ENCODE measurements around the gene SPAG9. TPM values are rescaled to one million over a fixed set of nuclear protein-coding genes. Genes with fewer than 3 reads are reported as not detected.
A peak's percentile ranks its signal among the peaks of the same experiment; 100 is the strongest.

SPAG9 gene
- total RNA-seq, 1 donor from 2014 or later, result 108 TPM

- H3K27ac ChIP-seq, result peak overlapping the region; percentile 58
- H3K4me1 ChIP-seq, result peaks cover 18% of the 10 kb centered on the region
- DNase-seq (no peak), ATAC-seq (peak in 1 of 2 donors; percentile 57)
- H3K36me3 ChIP-seq, result peaks cover 12% of the 10 kb centered on the region
- no peaks in the 10 kb centered on the region for H3K9me3 ChIP-seq
- intact Hi-C loops (cut with DNase I), result no loop called here
- TF ChIP-seq CTCF (IDR thresholded peaks at IDR 0.05), result no peak
- peak overlapping the region; percentile 19 for H3K4me3 ChIP-seq
- no peaks in the 10 kb centered on the region for H3K27me3 ChIP-seq (ENCODE audit: low read depth)
These were observed 90.9 kb downstream of the SPAG9 start for GRCh38 chr17:51029568-51030463.

- H3K4me1 ChIP-seq, result peaks cover 18% of the 10 kb centered on the region
- DNase-seq, result no peak
- intact Hi-C loops (cut with DNase I), result no loop called here
- no peaks in the 10 kb centered on the region for H3K9me3 ChIP-seq
- peak overlapping the region; percentile 19 for H3K4me3 ChIP-seq
- no peak for ATAC-seq
- no peaks in the 10 kb centered on the region for H3K27me3 ChIP-seq (ENCODE audit: low read depth)
- H3K27ac ChIP-seq, result peak overlapping the region; percentile 58
- no peak for TF ChIP-seq CTCF (IDR thresholded peaks at IDR 0.05)
- peaks cover 10% of the 10 kb centered on the region for H3K36me3 ChIP-seq
These were observed 91.5 kb downstream of the SPAG9 start for GRCh38 chr17:51029142-51029541.

GRCh38 chr17:51028176-51028863 is 92.3 kb downstream of the SPAG9 start:
- ATAC-seq (no peak), DNase-seq (no peak)
- intact Hi-C loops (cut with DNase I), result no loop called here
- Histone ChIP-seq H3K9me3 (no peaks in the 10 kb centered on the region), H3K27me3 (ENCODE audit: low read depth) (no peaks in the 10 kb centered on the region), H3K36me3 (peaks cover 10% of the 10 kb centered on the region), H3K4me1 (peaks cover 18% of the 10 kb centered on the region), H3K4me3 (no peak overlapping the region), H3K27ac (no peak overlapping the region)
- no peak for TF ChIP-seq CTCF (IDR thresholded peaks at IDR 0.05)

GRCh38 chr17:51018541-51018940 is 102.1 kb downstream of the SPAG9 start:
- Histone ChIP-seq H3K9me3 (no peaks in the 10 kb centered on the region), H3K27me3 (ENCODE audit: low read depth) (no peaks in the 10 kb centered on the region), H3K27ac (no peak overlapping the region), H3K36me3 (peaks cover 70% of the 10 kb centered on the region), H3K4me1 (no peaks in the 10 kb centered on the region), H3K4me3 (no peak overlapping the region)
- intact Hi-C loops (cut with DNase I), result no loop called here
- TF ChIP-seq CTCF (IDR thresholded peaks at IDR 0.05), result no peak
- DNase-seq (no peak), ATAC-seq (no peak)

GRCh38 chr17:51017270-51017669 is 103.4 kb downstream of the SPAG9 start:
- Histone ChIP-seq H3K4me3 (no peak overlapping the region), H3K36me3 (peaks cover 82% of the 10 kb centered on the region), H3K27ac (no peak overlapping the region), H3K27me3 (ENCODE audit: low read depth) (no peaks in the 10 kb centered on the region), H3K9me3 (no peaks in the 10 kb centered on the region), H3K4me1 (no peaks in the 10 kb centered on the region)
- intact Hi-C loops (cut with DNase I), result no loop called here
- TF ChIP-seq CTCF (IDR thresholded peaks at IDR 0.05), result no peak
- no peak for ATAC-seq
- DNase-seq, result no peak
